ENCODE data around the gene CSNK1E.

- TF ChIP-seq CTCF (IDR thresholded peaks at IDR 0.05) (peak; percentile 98 to 99 (median 98)), POLR2AphosphoS5 (IDR thresholded peaks at IDR 0.05) (no peak), EP300 (IDR thresholded peaks at IDR 0.05) (no peak)
These were observed 36.0 kb upstream of the CSNK1E start for GRCh38 chr22:38353142-38353629.

Data from upper lobe of left lung (tissue), 4 donors.